ENCODE measurements around the gene KCNT2.
"Not testable (repeated sequence)": the region's sequence is repeated elsewhere in the genome, so short reads cannot be mapped to it uniquely, and the experiment has no call there.

DNA sequence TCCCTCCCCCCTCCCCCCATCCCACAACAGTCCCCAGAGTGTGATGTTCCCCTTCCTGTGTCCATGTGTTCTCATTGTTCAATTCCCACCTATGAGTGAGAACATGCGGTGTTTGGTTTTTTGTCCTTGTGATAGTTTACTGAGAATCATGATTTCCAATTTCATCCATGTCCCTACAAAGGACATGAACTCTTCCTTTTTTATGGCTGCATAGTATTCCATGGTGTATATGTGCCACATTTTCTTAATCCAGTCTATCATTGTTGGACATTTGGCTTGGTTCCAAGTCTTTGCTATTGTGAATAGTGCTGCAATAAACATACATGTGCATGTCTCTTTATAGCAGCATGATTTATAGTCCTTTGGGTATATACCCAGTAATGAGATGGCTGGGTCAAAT is 104.0 kb downstream of the KCNT2 start:
- not testable (repeated sequence) for TF ChIP-seq CTCF, ZNF513 (tag by site-specific recombination; IDR thresholded peaks at IDR 0.05)
